PC-9 (cell line): ENCODE measurements around the gene ZNF839.

Experiments
- EZH2 ChIP-seq: fragments of 200-600 bp; sonication (generic); IDR thresholded peaks from 2 replicates; pipeline ENCODE4 v1.8.0; 2017; ENCODE audit warnings: antibody characterized with exemption, low read depth
- TF ChIP-seq, protein P1 (sequence below): fragments of 200-600 bp; sonication (generic); conservative IDR thresholded peaks from 2 replicates; pipeline ENCODE4 v1.6.1; 2017; ENCODE audit warnings: mixed run types, antibody characterized with exemption, mild to moderate bottlenecking, moderate library complexity

DNA sequence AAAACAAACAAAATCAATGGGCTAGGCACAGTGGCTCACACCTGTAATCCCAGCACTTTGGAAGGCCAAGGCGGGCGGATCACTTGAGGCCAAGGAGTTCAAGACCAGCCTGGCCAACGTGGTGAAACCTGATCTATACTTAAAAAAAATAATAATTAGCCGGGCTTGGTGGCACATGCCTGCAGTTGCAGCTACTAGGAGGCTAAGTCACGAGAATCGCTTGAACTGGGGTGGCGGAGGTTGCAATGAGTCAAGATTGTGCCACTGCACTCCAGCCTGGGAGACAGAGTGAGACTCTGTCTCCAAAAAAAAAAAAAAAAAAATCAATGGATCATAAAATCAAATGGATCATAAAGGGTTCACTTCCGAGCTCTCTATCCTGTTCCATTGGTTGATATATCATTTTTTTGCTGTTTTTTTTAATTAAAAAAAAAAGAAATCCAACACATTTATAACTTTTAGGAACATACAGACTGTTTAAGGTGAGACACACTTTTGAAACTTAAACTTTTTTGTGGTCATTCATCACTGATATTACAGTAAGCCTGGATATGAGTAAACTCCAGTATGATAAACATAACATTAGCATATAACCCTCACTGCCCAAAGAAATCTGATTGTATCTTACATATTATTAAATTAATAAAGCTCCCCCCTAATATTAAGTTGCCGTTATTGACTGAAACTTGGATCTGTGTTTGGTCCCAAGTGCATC is 36.6 kb upstream of the ZNF839 start:
- TF ChIP-seq, protein P1, sequence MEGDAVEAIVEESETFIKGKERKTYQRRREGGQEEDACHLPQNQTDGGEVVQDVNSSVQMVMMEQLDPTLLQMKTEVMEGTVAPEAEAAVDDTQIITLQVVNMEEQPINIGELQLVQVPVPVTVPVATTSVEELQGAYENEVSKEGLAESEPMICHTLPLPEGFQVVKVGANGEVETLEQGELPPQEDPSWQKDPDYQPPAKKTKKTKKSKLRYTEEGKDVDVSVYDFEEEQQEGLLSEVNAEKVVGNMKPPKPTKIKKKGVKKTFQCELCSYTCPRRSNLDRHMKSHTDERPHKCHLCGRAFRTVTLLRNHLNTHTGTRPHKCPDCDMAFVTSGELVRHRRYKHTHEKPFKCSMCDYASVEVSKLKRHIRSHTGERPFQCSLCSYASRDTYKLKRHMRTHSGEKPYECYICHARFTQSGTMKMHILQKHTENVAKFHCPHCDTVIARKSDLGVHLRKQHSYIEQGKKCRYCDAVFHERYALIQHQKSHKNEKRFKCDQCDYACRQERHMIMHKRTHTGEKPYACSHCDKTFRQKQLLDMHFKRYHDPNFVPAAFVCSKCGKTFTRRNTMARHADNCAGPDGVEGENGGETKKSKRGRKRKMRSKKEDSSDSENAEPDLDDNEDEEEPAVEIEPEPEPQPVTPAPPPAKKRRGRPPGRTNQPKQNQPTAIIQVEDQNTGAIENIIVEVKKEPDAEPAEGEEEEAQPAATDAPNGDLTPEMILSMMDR: no peak
- TF ChIP-seq EZH2: no peak
